Measurements from ENCODE around the gene ETS2.

- TF ChIP-seq CTCF (IDR thresholded peaks at IDR 0.05; ENCODE audit: low read length) (no peak), EZH2 (optimal IDR thresholded peaks at IDR 0.05; ENCODE audit: low read depth, low read length) (no peak), EZH2phosphoT487 (IDR thresholded peaks at IDR 0.05; ENCODE audit: low read length) (no peak)
Observed at GRCh38 chr21:38810034-38810825, 4.5 kb downstream of the ETS2 start.
